ENCODE data around the gene COL11A2. TPM values are rescaled to one million over a fixed set of nuclear protein-coding genes. Genes with fewer than 3 reads are reported as not detected.

The COL11A2 gene
- total and polyA plus RNA-seq, 2 of the 13 experiments (the other 11 are each of a cell fraction or from before 2014, with no cell fraction given) = 0.55 TPM

DNA sequence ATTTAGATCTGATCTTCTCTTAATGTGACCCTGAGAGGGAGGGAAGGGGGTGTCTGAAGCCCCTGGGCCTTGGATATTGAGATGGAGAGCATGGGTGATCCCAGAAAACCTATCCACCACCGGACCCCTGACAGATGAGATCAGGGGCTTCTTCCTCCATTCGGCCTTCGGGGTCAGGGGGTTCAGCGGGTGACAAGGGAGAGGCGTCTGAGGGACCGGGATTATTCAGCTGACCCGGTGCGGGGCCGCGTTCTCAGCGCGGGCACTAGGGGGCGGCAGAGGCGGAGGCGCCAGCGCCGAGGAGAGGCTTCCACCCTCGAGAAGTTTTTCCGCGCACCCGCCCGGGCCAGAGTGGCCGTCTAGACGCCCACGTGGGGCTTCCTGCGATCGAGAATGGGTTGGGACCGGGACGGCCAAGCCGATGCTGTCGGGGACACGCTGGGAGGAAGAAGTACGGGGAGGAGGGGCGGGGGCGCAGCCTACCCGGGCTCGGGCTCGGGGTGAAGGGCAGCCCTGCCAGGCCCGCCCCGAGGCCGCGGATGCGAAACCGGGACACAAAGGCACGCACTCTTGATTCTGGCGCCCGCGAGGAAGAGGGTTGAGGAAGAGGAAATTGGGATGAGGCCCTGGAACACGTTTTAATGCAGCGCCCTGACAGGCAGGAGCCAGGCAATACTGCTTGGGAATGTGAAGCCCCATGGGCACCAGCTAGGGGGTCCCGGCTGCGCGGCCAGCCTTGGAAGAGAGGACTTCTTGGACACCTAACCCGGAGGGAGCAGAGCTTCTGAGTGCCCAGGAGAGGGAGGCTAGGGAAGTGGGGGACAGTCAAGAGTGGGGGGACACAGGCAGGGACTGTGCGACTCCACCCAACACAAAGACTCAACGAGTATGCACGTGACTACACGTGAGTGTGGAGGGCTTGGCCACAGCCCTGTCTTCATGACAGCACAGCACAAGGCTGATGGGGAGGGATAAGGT, 30.6 kb downstream of the COL11A2 start (continued):
- TF ChIP-seq, protein P1, sequence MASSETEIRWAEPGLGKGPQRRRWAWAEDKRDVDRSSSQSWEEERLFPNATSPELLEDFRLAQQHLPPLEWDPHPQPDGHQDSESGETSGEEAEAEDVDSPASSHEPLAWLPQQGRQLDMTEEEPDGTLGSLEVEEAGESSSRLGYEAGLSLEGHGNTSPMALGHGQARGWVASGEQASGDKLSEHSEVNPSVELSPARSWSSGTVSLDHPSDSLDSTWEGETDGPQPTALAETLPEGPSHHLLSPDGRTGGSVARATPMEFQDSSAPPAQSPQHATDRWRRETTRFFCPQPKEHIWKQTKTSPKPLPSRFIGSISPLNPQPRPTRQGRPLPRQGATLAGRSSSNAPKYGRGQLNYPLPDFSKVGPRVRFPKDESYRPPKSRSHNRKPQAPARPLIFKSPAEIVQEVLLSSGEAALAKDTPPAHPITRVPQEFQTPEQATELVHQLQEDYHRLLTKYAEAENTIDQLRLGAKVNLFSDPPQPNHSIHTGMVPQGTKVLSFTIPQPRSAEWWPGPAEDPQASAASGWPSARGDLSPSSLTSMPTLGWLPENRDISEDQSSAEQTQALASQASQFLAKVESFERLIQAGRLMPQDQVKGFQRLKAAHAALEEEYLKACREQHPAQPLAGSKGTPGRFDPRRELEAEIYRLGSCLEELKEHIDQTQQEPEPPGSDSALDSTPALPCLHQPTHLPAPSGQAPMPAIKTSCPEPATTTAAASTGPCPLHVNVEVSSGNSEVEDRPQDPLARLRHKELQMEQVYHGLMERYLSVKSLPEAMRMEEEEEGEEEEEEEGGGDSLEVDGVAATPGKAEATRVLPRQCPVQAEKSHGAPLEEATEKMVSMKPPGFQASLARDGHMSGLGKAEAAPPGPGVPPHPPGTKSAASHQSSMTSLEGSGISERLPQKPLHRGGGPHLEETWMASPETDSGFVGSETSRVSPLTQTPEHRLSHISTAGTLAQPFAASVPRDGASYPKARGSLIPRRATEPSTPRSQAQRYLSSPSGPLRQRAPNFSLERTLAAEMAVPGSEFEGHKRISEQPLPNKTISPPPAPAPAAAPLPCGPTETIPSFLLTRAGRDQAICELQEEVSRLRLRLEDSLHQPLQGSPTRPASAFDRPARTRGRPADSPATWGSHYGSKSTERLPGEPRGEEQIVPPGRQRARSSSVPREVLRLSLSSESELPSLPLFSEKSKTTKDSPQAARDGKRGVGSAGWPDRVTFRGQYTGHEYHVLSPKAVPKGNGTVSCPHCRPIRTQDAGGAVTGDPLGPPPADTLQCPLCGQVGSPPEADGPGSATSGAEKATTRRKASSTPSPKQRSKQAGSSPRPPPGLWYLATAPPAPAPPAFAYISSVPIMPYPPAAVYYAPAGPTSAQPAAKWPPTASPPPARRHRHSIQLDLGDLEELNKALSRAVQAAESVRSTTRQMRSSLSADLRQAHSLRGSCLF (CRISPR knock-in tag; IDR thresholded peaks at IDR 0.05; ENCODE audit: borderline replicate concordance) = no peak
- TF ChIP-seq, protein P2, sequence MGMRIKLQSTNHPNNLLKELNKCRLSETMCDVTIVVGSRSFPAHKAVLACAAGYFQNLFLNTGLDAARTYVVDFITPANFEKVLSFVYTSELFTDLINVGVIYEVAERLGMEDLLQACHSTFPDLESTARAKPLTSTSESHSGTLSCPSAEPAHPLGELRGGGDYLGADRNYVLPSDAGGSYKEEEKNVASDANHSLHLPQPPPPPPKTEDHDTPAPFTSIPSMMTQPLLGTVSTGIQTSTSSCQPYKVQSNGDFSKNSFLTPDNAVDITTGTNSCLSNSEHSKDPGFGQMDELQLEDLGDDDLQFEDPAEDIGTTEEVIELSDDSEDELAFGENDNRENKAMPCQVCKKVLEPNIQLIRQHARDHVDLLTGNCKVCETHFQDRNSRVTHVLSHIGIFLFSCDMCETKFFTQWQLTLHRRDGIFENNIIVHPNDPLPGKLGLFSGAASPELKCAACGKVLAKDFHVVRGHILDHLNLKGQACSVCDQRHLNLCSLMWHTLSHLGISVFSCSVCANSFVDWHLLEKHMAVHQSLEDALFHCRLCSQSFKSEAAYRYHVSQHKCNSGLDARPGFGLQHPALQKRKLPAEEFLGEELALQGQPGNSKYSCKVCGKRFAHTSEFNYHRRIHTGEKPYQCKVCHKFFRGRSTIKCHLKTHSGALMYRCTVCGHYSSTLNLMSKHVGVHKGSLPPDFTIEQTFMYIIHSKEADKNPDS (CRISPR knock-in tag; IDR thresholded peaks at IDR 0.05) = no peak
- no peak for TF ChIP-seq SMAD9 (CRISPR knock-in tag; IDR thresholded peaks at IDR 0.05)
- TF ChIP-seq ZNF441 (CRISPR knock-in tag; IDR thresholded peaks at IDR 0.05; ENCODE audit: borderline replicate concordance) = peak; percentile 48; the same call in 1 of the 2 replicates
- no peak for TF ChIP-seq ZNF251 (CRISPR knock-in tag; IDR thresholded peaks at IDR 0.05)
- no peak; the same call in 1 of the 2 replicates for TF ChIP-seq ARHGAP35 (CRISPR knock-in tag; IDR thresholded peaks at IDR 0.05; ENCODE audit: borderline replicate concordance)
- TF ChIP-seq NR2F1 (CRISPR knock-in tag; IDR thresholded peaks at IDR 0.05) = no peak
- TF ChIP-seq NR2F2 (IDR thresholded peaks at IDR 0.05; ENCODE audit: borderline replicate concordance, low read depth) = no peak
- TF ChIP-seq GTF2F1 (IDR thresholded peaks at IDR 0.05; ENCODE audit: low read length) = no peak
- no peak for TF ChIP-seq TAF15 (IDR thresholded peaks at IDR 0.05; ENCODE audit: low read depth, low read length, poor library complexity, severe bottlenecking)
- peak; percentile 32; the same call in 1 of the 2 replicates for TF ChIP-seq SAP130 (CRISPR knock-in tag; IDR thresholded peaks at IDR 0.05; ENCODE audit: low read depth)
- TF ChIP-seq, protein P3, sequence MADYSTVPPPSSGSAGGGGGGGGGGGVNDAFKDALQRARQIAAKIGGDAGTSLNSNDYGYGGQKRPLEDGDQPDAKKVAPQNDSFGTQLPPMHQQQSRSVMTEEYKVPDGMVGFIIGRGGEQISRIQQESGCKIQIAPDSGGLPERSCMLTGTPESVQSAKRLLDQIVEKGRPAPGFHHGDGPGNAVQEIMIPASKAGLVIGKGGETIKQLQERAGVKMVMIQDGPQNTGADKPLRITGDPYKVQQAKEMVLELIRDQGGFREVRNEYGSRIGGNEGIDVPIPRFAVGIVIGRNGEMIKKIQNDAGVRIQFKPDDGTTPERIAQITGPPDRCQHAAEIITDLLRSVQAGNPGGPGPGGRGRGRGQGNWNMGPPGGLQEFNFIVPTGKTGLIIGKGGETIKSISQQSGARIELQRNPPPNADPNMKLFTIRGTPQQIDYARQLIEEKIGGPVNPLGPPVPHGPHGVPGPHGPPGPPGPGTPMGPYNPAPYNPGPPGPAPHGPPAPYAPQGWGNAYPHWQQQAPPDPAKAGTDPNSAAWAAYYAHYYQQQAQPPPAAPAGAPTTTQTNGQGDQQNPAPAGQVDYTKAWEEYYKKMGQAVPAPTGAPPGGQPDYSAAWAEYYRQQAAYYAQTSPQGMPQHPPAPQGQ (CRISPR knock-in tag; IDR thresholded peaks at IDR 0.05; ENCODE audit: borderline replicate concordance) = no peak
- TF ChIP-seq MAFG (CRISPR knock-in tag; IDR thresholded peaks at IDR 0.05) = no peak
- no peak for TF ChIP-seq ZFP1 (CRISPR knock-in tag; IDR thresholded peaks at IDR 0.05)
- TF ChIP-seq ZNF350 (CRISPR knock-in tag; IDR thresholded peaks at IDR 0.05; ENCODE audit: borderline replicate concordance, low read depth) = peak; percentile 42; the same call in 1 of the 2 replicates
- no peak for TF ChIP-seq ZNF317 (CRISPR knock-in tag; IDR thresholded peaks at IDR 0.05)
- TF ChIP-seq, protein P4, sequence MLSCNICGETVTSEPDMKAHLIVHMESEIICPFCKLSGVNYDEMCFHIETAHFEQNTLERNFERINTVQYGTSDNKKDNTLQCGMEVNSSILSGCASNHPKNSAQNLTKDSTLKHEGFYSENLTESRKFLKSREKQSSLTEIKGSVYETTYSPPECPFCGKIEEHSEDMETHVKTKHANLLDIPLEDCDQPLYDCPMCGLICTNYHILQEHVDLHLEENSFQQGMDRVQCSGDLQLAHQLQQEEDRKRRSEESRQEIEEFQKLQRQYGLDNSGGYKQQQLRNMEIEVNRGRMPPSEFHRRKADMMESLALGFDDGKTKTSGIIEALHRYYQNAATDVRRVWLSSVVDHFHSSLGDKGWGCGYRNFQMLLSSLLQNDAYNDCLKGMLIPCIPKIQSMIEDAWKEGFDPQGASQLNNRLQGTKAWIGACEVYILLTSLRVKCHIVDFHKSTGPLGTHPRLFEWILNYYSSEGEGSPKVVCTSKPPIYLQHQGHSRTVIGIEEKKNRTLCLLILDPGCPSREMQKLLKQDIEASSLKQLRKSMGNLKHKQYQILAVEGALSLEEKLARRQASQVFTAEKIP (CRISPR knock-in tag; IDR thresholded peaks at IDR 0.05; ENCODE audit: borderline replicate concordance) = no peak
